HCT116 (cell line): Measurements from ENCODE around the gene YY1. TPM values are rescaled to one million over a fixed set of nuclear protein-coding genes. Genes with fewer than 3 reads are reported as not detected.

Experiments
- ATAC-seq: fragments of 200-7000 bp; cut with Tn5 transposase; 2 replicates; pipeline ENCODE4 v1.9.1; 2020; ENCODE audit warnings: mild to moderate bottlenecking, moderate library complexity
- BruUV-seq: library from RNA; stranded (reverse); fragments of 400-500 nt; replicated peaks from 2 replicates; lab custom pipeline; 2021; lab: Mats Ljungman, UMichigan
- CTCF ChIA-PET: fragments of 300-600 bp; sonication (Branson Sonifier 250); formaldehyde crosslinking; loops from one replicate; lab custom pipeline; 2021; ENCODE audit warnings: antibody characterized with exemption; lab: Charles Lee
- POLR2A ChIA-PET: fragments of 300-600, 350-600 bp; sonication (Branson Sonifier 250); formaldehyde crosslinking; loops from one replicate; lab custom pipeline; 2021; ENCODE audit warnings: antibody characterized with exemption; lab: Charles Lee
- RAD21 ChIA-PET, 2 experiments: fragments of 300-600 bp; sonication (Branson Sonifier 250); formaldehyde crosslinking; loops; one replicate each; lab custom pipeline; 2023; ENCODE audit warnings: low total read pairs in 2 of 2; ENCODE audit not compliant: uncharacterized antibody in 2 of 2, unreplicated experiment in 2 of 2, low non-redundant PET in 1 of 2; lab: Charles Lee
- DNase-seq: peaks from one replicate; pipeline ENCODE4 v3.0.0-alpha.2; 2010; ENCODE audit warnings: low read depth, low spot score
- H2AFZ ChIP-seq: fragments of 200-600 bp; shearing (Covaris generic), sonication (generic); 2 replicates; pipeline ENCODE4 v1.6.1; 2017; ENCODE audit warnings: low read depth, mixed run types, mixed read lengths, antibody characterized with exemption, low read length; ENCODE audit not compliant: poor library complexity, severe bottlenecking
- H3K27ac ChIP-seq: 2 replicates; pipeline ENCODE4 v1.5.1; 2012; ENCODE audit warnings: low read depth, low read length
- H3K27me3 ChIP-seq: fragments of 200-600 bp; sonication (generic); 2 replicates; pipeline ENCODE4 v1.6.1; 2016; ENCODE audit warnings: mixed run types, low read length, mixed read lengths; ENCODE audit not compliant: insufficient read depth
- H3K36me3 ChIP-seq, 2 experiments: fragments of 200-500 bp in 1 of 2; fragments of 200-600 bp in 1 of 2; sonication (Bioruptor generic) in 1 of 2; sonication (generic) in 1 of 2; 2 replicates each; pipeline versions ENCODE4 v1.5.1 to v1.6.1; 2014 to 2016; ENCODE audit warnings: low read length in 2 of 2, inconsistent platforms in 1 of 2, mixed read lengths in 1 of 2, mixed run types in 1 of 2; ENCODE audit not compliant: insufficient read depth in 2 of 2, control insufficient read depth in 1 of 2
- H3K4me1 ChIP-seq, 2 experiments: fragments of 200-600 bp in 1 of 2; sonication (generic) in 1 of 2; 2 replicates each; pipeline versions ENCODE4 v1.5.1 to v1.6.1; 2012 to 2017; ENCODE audit warnings: low read length in 2 of 2, inconsistent platforms in 1 of 2, mild to moderate bottlenecking in 1 of 2, mixed read lengths in 1 of 2, mixed run types in 1 of 2, moderate library complexity in 1 of 2; ENCODE audit not compliant: insufficient read depth in 2 of 2, control insufficient read depth in 1 of 2
- H3K4me2 ChIP-seq: fragments of 200-600 bp; sonication (generic); 2 replicates; pipeline ENCODE4 v1.6.1; 2017; ENCODE audit warnings: mixed run types, low read length, mixed read lengths
- H3K4me3 ChIP-seq, 2 experiments: fragments of 200-600 bp in 1 of 2; sonication (generic) in 1 of 2; replicated peaks in 1 of 2; 2 replicates each; pipeline ENCODE4 v1.5.1; 2011 to 2016; ENCODE audit warnings: low read length in 2 of 2, control low read depth in 1 of 2, low read depth in 1 of 2, mild to moderate bottlenecking in 1 of 2, mixed read lengths in 1 of 2, mixed run types in 1 of 2
- H3K79me2 ChIP-seq: fragments of 200-600 bp; sonication (generic); 2 replicates; pipeline ENCODE4 v1.6.1; 2017; ENCODE audit warnings: mild to moderate bottlenecking, mixed run types, low read length, moderate library complexity, mixed read lengths; ENCODE audit not compliant: insufficient read depth
- H3K9ac ChIP-seq: fragments of 200-600 bp; sonication (generic); 2 replicates; pipeline ENCODE4 v1.6.1; 2016; ENCODE audit warnings: low read length, mixed read lengths
- H3K9me2 ChIP-seq: fragments of 200-600 bp; sonication (generic), shearing (Covaris generic); 2 replicates; pipeline ENCODE4 v1.6.1; 2017; ENCODE audit warnings: mixed run types, mild to moderate bottlenecking, moderate library complexity; ENCODE audit not compliant: insufficient read depth
- H3K9me3 ChIP-seq, 2 experiments: fragments of 200-500 bp in 1 of 2; fragments of 200-600 bp in 1 of 2; sonication (Bioruptor generic) in 1 of 2; sonication (generic) in 1 of 2; 2 replicates each; pipeline ENCODE4 v1.6.1; 2014 to 2017; ENCODE audit warnings: low read length in 2 of 2, mixed read lengths in 2 of 2, inconsistent platforms in 1 of 2, low read depth in 1 of 2, mild to moderate bottlenecking in 1 of 2, mixed run types in 1 of 2, moderate library complexity in 1 of 2; ENCODE audit not compliant: control insufficient read depth in 1 of 2, insufficient read depth in 1 of 2
- H4K20me1 ChIP-seq: fragments of 200-600 bp; sonication (generic), shearing (Covaris generic); 2 replicates; pipeline ENCODE4 v1.6.1; 2017; ENCODE audit warnings: mixed run types, mild to moderate bottlenecking, moderate library complexity; ENCODE audit not compliant: insufficient read depth
- CBX3 ChIP-seq: IDR thresholded peaks from 2 replicates; pipeline ENCODE4 v1.6.1; 2012; ENCODE audit warnings: low read depth
- CEBPB ChIP-seq: IDR thresholded peaks from 2 replicates; pipeline ENCODE4 v1.6.1; 2012; ENCODE audit warnings: low read depth
- ELF1 ChIP-seq: IDR thresholded peaks from 2 replicates; pipeline ENCODE4 v1.6.1; 2012; ENCODE audit warnings: low read depth, borderline replicate concordance
- FOSL1 ChIP-seq: IDR thresholded peaks from 2 replicates; pipeline ENCODE4 v1.6.1; 2012; ENCODE audit warnings: low read depth
- JUND ChIP-seq: IDR thresholded peaks from 2 replicates; pipeline ENCODE4 v1.6.1; 2012
- MAX ChIP-seq: IDR thresholded peaks from 2 replicates; pipeline ENCODE4 v1.6.1; 2012
- POLR2A ChIP-seq: IDR thresholded peaks from 2 replicates; pipeline ENCODE4 v1.7.0; 2011; ENCODE audit warnings: borderline replicate concordance; ENCODE audit not compliant: insufficient read depth, insufficient read length; ENCODE audit errors: extremely low read depth
- POLR2AphosphoS5 ChIP-seq: IDR thresholded peaks from 2 replicates; pipeline ENCODE4 v1.6.1; 2011; ENCODE audit warnings: mild to moderate bottlenecking, low read depth, low read length, moderate library complexity
- RAD21 ChIP-seq: IDR thresholded peaks from 2 replicates; pipeline ENCODE4 v1.6.1; 2012; ENCODE audit warnings: low read depth, mild to moderate bottlenecking
- SP1 ChIP-seq: IDR thresholded peaks from 2 replicates; pipeline ENCODE4 v1.6.1; 2012; ENCODE audit warnings: low read depth
- SRF ChIP-seq: IDR thresholded peaks from 2 replicates; pipeline ENCODE4 v1.6.1; 2012; ENCODE audit warnings: low read depth
- YY1 ChIP-seq: IDR thresholded peaks from 2 replicates; pipeline ENCODE4 v1.6.1; 2011; ENCODE audit warnings: low read length, low read depth, moderate library complexity, mild to moderate bottlenecking; ENCODE audit not compliant: insufficient replicate concordance; ENCODE audit errors: extremely low read depth
- ZNF274 ChIP-seq: fragments of 200-500 bp; sonication (Bioruptor generic); IDR thresholded peaks from 2 replicates; pipeline ENCODE4 v1.6.1; 2014; ENCODE audit warnings: mild to moderate bottlenecking, low read depth, low read length, inconsistent platforms
- intact Hi-C: fragments of 100-400 bp; cut with micrococcal nuclease; formaldehyde crosslinking; loops from 2 replicates; pipeline ENCODE4 v1.10.0; 2022
- total RNA-seq: library from RNA; stranded (reverse); gene quantifications from one replicate; pipeline ENCODE4 v1.2.1, GENCODE V29; 2021; ENCODE audit not compliant: unreplicated experiment
- TF ChIP-seq, protein P1 (sequence below): IDR thresholded peaks from 2 replicates; pipeline ENCODE4 v1.6.1; 2011; ENCODE audit warnings: mild to moderate bottlenecking, low read length, moderate library complexity; ENCODE audit not compliant: insufficient replicate concordance; ENCODE audit errors: extremely low read depth
- TF ChIP-seq, protein P2 (sequence below), 3 experiments: fragments of 200-600 bp in 1 of 3; sonication (generic) in 1 of 3; IDR thresholded peaks in 2 of 3; conservative IDR thresholded peaks in 1 of 3; 2 replicates each; pipeline ENCODE4 v1.5.1; 2012 to 2017; ENCODE audit warnings: low read depth in 2 of 3, low read length in 2 of 3, antibody characterized with exemption in 1 of 3, borderline replicate concordance in 1 of 3, control low read depth in 1 of 3, mild to moderate bottlenecking in 1 of 3, mixed read lengths in 1 of 3, mixed run types in 1 of 3, moderate library complexity in 1 of 3; ENCODE audit not compliant: insufficient read depth in 1 of 3
- TF ChIP-seq, protein P3 (sequence below): IDR thresholded peaks from 2 replicates; pipeline ENCODE4 v1.6.1; 2012

YY1 gene
- total RNA-seq, 1 experiment from 2014 or later, result 111 TPM

DNA sequence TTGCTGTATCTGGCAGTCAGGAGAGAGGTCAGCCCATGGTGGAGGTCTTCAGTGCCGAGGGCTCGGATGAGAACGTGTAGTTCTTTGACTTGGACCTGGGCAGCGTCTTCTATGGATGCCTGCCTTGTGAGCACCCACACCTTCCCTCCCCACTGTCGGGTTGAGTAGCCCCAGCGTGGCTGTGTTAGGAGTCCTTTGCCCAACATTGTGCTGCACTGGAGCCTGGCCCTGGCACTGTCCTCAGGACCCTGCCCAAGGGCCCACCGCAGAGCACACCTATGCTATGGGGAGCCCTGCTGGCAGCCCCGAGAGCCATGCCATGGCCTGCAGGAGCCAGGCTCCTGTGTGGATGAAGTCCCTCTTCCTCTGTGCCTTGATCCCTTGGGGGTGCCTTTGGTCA lies 40.6 kb downstream of the YY1 start:
- no peak for TF ChIP-seq JUND
- TF ChIP-seq SP1, result no peak
- no peak for TF ChIP-seq POLR2AphosphoS5
- TF ChIP-seq, protein P1, sequence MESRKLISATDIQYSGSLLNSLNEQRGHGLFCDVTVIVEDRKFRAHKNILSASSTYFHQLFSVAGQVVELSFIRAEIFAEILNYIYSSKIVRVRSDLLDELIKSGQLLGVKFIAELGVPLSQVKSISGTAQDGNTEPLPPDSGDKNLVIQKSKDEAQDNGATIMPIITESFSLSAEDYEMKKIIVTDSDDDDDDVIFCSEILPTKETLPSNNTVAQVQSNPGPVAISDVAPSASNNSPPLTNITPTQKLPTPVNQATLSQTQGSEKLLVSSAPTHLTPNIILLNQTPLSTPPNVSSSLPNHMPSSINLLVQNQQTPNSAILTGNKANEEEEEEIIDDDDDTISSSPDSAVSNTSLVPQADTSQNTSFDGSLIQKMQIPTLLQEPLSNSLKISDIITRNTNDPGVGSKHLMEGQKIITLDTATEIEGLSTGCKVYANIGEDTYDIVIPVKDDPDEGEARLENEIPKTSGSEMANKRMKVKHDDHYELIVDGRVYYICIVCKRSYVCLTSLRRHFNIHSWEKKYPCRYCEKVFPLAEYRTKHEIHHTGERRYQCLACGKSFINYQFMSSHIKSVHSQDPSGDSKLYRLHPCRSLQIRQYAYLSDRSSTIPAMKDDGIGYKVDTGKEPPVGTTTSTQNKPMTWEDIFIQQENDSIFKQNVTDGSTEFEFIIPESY, result no peak
- no peak for TF ChIP-seq MAX
- TF ChIP-seq, protein P2, sequence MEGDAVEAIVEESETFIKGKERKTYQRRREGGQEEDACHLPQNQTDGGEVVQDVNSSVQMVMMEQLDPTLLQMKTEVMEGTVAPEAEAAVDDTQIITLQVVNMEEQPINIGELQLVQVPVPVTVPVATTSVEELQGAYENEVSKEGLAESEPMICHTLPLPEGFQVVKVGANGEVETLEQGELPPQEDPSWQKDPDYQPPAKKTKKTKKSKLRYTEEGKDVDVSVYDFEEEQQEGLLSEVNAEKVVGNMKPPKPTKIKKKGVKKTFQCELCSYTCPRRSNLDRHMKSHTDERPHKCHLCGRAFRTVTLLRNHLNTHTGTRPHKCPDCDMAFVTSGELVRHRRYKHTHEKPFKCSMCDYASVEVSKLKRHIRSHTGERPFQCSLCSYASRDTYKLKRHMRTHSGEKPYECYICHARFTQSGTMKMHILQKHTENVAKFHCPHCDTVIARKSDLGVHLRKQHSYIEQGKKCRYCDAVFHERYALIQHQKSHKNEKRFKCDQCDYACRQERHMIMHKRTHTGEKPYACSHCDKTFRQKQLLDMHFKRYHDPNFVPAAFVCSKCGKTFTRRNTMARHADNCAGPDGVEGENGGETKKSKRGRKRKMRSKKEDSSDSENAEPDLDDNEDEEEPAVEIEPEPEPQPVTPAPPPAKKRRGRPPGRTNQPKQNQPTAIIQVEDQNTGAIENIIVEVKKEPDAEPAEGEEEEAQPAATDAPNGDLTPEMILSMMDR (IDR thresholded peaks at IDR 0.05 in 2 of 3, conservative IDR thresholded peaks at IDR 0.05 in 1 of 3; ENCODE audit: borderline replicate concordance in 1 of 3, insufficient read depth in 1 of 3, low read depth in 2 of 3, low read length in 2 of 3), result no peak
- TF ChIP-seq SRF, result no peak
- TF ChIP-seq, protein P3, sequence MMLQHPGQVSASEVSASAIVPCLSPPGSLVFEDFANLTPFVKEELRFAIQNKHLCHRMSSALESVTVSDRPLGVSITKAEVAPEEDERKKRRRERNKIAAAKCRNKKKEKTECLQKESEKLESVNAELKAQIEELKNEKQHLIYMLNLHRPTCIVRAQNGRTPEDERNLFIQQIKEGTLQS, result no peak
- no peak for TF ChIP-seq CEBPB
- TF ChIP-seq ZNF274, result no peak
- no peak for TF ChIP-seq RAD21
- TF ChIP-seq CBX3, result no peak
- TF ChIP-seq YY1, result no peak
- no peak for TF ChIP-seq POLR2A
- no peak for TF ChIP-seq ELF1
- no peak for TF ChIP-seq FOSL1
- TF ChIP-seq, all 23 proteins: peak for 0
- no peak overlapping the region for H3K4me2 ChIP-seq
- ATAC-seq, result no peak
- H3K4me3 ChIP-seq, result no peak overlapping the region
- peaks cover 13 to 14% of the 10 kb centered on the region in 2 experiments; a peak in 3 of 4 replicates for H3K36me3 ChIP-seq
- RAD21 ChIA-PET, result no interaction called here
- no TSS peak for BruUV-seq
- H3K9me2 ChIP-seq, result no peaks in the 10 kb centered on the region
- no peak overlapping the region for H3K27ac ChIP-seq
- peaks cover 76% of the 10 kb centered on the region for H3K79me2 ChIP-seq
- H3K27me3 ChIP-seq, result no peaks in the 10 kb centered on the region
- H3K4me1 ChIP-seq, result peaks cover under 1 to 9% of the 10 kb centered on the region in 2 experiments; a peak in 2 of 4 replicates
- intact Hi-C loops, result no loop called here
- no peak overlapping the region for H3K9ac ChIP-seq
- H4K20me1 ChIP-seq, result peaks cover 31% of the 10 kb centered on the region
- H3K9me3 ChIP-seq, result no peaks in the 10 kb centered on the region
- no peak for DNase-seq
- POLR2A ChIA-PET, result no interaction called here
- CTCF ChIA-PET, result no interaction called here
- H2AFZ ChIP-seq, result no peak overlapping the region
